Activated CD4-positive, alpha-beta memory T cell treated with anti-CD3 and anti-CD28 coated beads, Interleukin-2, amount 10 ng/mL, durations not matched to agents 7 days and 5 days (primary cell): ENCODE measurements around the gene LGALS3BP. TPM values are rescaled to one million over a fixed set of nuclear protein-coding genes. Genes with fewer than 3 reads are reported as not detected.

Experiments
- CTCF ChIA-PET: fragments of 350-600 bp; sonication (Branson Sonifier 250); formaldehyde crosslinking; loops from one replicate; lab custom pipeline; 2021; ENCODE audit warnings: antibody characterized with exemption, inconsistent platforms; lab: Charles Lee
- POLR2A ChIA-PET: fragments of 350-600 bp; sonication (Branson Sonifier 250); formaldehyde crosslinking; loops from one replicate; lab custom pipeline; 2021; ENCODE audit warnings: antibody characterized with exemption; lab: Charles Lee
- DNase-seq: peaks from one replicate; pipeline ENCODE4 v3.0.0-alpha.2; 2020
- H3K27ac Mint-ChIP-seq: one replicate; pipeline ENCODE4 v1.8.0; 2021; ENCODE audit warnings: mild to moderate bottlenecking, mixed read lengths
- H3K27me3 Mint-ChIP-seq: one replicate; pipeline ENCODE4 v1.8.0; 2021; ENCODE audit warnings: mixed read lengths
- H3K36me3 Mint-ChIP-seq: one replicate; pipeline ENCODE4 v1.8.0; 2021; ENCODE audit warnings: low read depth, mixed read lengths
- H3K4me1 Mint-ChIP-seq: one replicate; pipeline ENCODE4 v1.8.0; 2021; ENCODE audit warnings: mixed read lengths
- H3K4me3 Mint-ChIP-seq: one replicate; pipeline ENCODE4 v1.8.0; 2021; ENCODE audit warnings: mild to moderate bottlenecking, mixed read lengths
- H3K9me3 Mint-ChIP-seq: one replicate; pipeline ENCODE4 v1.8.0; 2021; ENCODE audit warnings: mixed read lengths
- total RNA-seq, 2 experiments: library from RNA; stranded (reverse); gene quantifications; one replicate each; pipeline ENCODE4 v1.2.3, GENCODE V29; 2021

Gene LGALS3BP
- total RNA-seq, 2 experiments from 2014 or later: 209 to 219 TPM

GRCh38 chr17:78976907-78977680, 2.6 kb downstream of the LGALS3BP start:
- H3K4me3 Mint-ChIP-seq: peak overlapping the region; percentile 49
- H3K27me3 Mint-ChIP-seq: no peaks in the 10 kb centered on the region
- ChIA-PET POLR2A (no interaction called here), CTCF (no interaction called here)
- peaks cover 25% of the 10 kb centered on the region for H3K4me1 Mint-ChIP-seq
- H3K27ac Mint-ChIP-seq: peak overlapping the region; percentile 26
- H3K36me3 Mint-ChIP-seq: peaks cover 20% of the 10 kb centered on the region
- no peak for DNase-seq
- H3K9me3 Mint-ChIP-seq: no peaks in the 10 kb centered on the region

- DNase-seq: no peak
- H3K27me3 Mint-ChIP-seq: no peaks in the 10 kb centered on the region
- H3K4me3 Mint-ChIP-seq: no peak overlapping the region
Measured at GRCh38 chr17:78974635-78975591, 4.8 kb downstream of the LGALS3BP start.

GRCh38 chr17:78973792-78974520, 5.8 kb downstream of the LGALS3BP start:
- ChIA-PET POLR2A (no interaction called here), CTCF (interaction anchor here (1.2 kb wide), 1 partner anchor 108 kb away, joined by 3 read pairs; no protein-coding TSS in a partner anchor)
- no peaks in the 10 kb centered on the region for H3K27me3 Mint-ChIP-seq

More at GRCh38 chr17:78974635-78975591, 4.8 kb downstream of the LGALS3BP start:
- Mint-ChIP-seq H3K4me1 (peaks cover 26% of the 10 kb centered on the region), H3K9me3 (no peaks in the 10 kb centered on the region), H3K36me3 (peaks cover 33% of the 10 kb centered on the region), H3K27ac (no peak overlapping the region)
- POLR2A ChIA-PET: no interaction called here
- CTCF ChIA-PET: no interaction called here

GRCh38 chr17:78973196-78973595, 6.5 kb downstream of the LGALS3BP start:
- H3K4me1 Mint-ChIP-seq: peaks cover 23% of the 10 kb centered on the region
- CTCF ChIA-PET: interaction anchor here (1.2 kb wide), 1 partner anchor 107 kb away, joined by 3 read pairs; no protein-coding TSS in a partner anchor
- no peaks in the 10 kb centered on the region for H3K27me3 Mint-ChIP-seq
- no peak overlapping the region for H3K4me3 Mint-ChIP-seq
- POLR2A ChIA-PET: no interaction called here
- no peaks in the 10 kb centered on the region for H3K9me3 Mint-ChIP-seq
- DNase-seq: no peak
- H3K27ac Mint-ChIP-seq: no peak overlapping the region
- H3K36me3 Mint-ChIP-seq: peaks cover 33% of the 10 kb centered on the region

More at GRCh38 chr17:78973792-78974520, 5.8 kb downstream of the LGALS3BP start:
- DNase-seq: no peak
- no peak overlapping the region for H3K27ac Mint-ChIP-seq
- no peaks in the 10 kb centered on the region for H3K9me3 Mint-ChIP-seq
- peaks cover 23% of the 10 kb centered on the region for H3K4me1 Mint-ChIP-seq
- H3K36me3 Mint-ChIP-seq: peaks cover 33% of the 10 kb centered on the region
- no peak overlapping the region for H3K4me3 Mint-ChIP-seq

- DNase-seq: no peak
- H3K27me3 Mint-ChIP-seq: no peaks in the 10 kb centered on the region
- no peak overlapping the region for H3K4me3 Mint-ChIP-seq
- CTCF ChIA-PET: interaction anchor here (1.4 to 2.8 kb wide), 2 partner anchors 11 to 107 kb away, joined by 4 to 42 read pairs; no protein-coding TSS in a partner anchor
- no peaks in the 10 kb centered on the region for H3K9me3 Mint-ChIP-seq
- H3K4me1 Mint-ChIP-seq: peaks cover 18% of the 10 kb centered on the region
- peaks cover 31% of the 10 kb centered on the region for H3K36me3 Mint-ChIP-seq
- POLR2A ChIA-PET: interaction anchor here (1.6 kb wide), 1 partner anchor 107 kb away, joined by 6 read pairs; no protein-coding TSS in a partner anchor
- no peak overlapping the region for H3K27ac Mint-ChIP-seq
Measured at GRCh38 chr17:78972507-78973105, 7.1 kb downstream of the LGALS3BP start.

GRCh38 chr17:78971756-78972506, 7.8 kb downstream of the LGALS3BP start:
- DNase-seq: no peak
- H3K4me3 Mint-ChIP-seq: no peak overlapping the region
- ChIA-PET POLR2A (interaction anchor here (0.6 to 1.6 kb wide), 3 partner anchors 98 to 131 kb away, joined by 3 to 6 read pairs (median 3); no protein-coding TSS in a partner anchor), CTCF (interaction anchor here (0.8 to 2.8 kb wide), 11 partner anchors 8 to 119 kb away, joined by 3 to 42 read pairs (median 4); partner anchors contain the start of gene LGALS3BP)
- H3K36me3 Mint-ChIP-seq: peaks cover 24% of the 10 kb centered on the region
- no peaks in the 10 kb centered on the region for H3K27me3 Mint-ChIP-seq
- H3K27ac Mint-ChIP-seq: peak overlapping the region; percentile 22
- peaks cover 12% of the 10 kb centered on the region for H3K4me1 Mint-ChIP-seq
- no peaks in the 10 kb centered on the region for H3K9me3 Mint-ChIP-seq

GRCh38 chr17:78970834-78971755, 8.6 kb downstream of the LGALS3BP start:
- POLR2A ChIA-PET: interaction anchor here (0.8 to 1.6 kb wide), 3 partner anchors 31 to 105 kb away, joined by 3 to 6 read pairs (median 3); no protein-coding TSS in a partner anchor
- no peak overlapping the region for H3K4me3 Mint-ChIP-seq
- H3K27ac Mint-ChIP-seq: peak overlapping the region; percentile 48

GRCh38 chr17:78969865-78970264, 9.9 kb downstream of the LGALS3BP start:
- POLR2A ChIA-PET: no interaction called here
- peaks cover 17% of the 10 kb centered on the region for H3K36me3 Mint-ChIP-seq
- no peak overlapping the region for H3K27ac Mint-ChIP-seq
- H3K27me3 Mint-ChIP-seq: no peaks in the 10 kb centered on the region
- DNase-seq: no peak
- H3K9me3 Mint-ChIP-seq: no peaks in the 10 kb centered on the region
- no peak overlapping the region for H3K4me3 Mint-ChIP-seq
- CTCF ChIA-PET: no interaction called here
- peaks cover 7% of the 10 kb centered on the region for H3K4me1 Mint-ChIP-seq

More at GRCh38 chr17:78970834-78971755, 8.6 kb downstream of the LGALS3BP start:
- peak; percentile 80 for DNase-seq
- Mint-ChIP-seq H3K27me3 (no peaks in the 10 kb centered on the region), H3K4me1 (peaks cover 10% of the 10 kb centered on the region), H3K9me3 (no peaks in the 10 kb centered on the region), H3K36me3 (peaks cover 19% of the 10 kb centered on the region)
- CTCF ChIA-PET: interaction anchor here (0.8 to 2.8 kb wide), 12 partner anchors 9 to 118 kb away, joined by 3 to 42 read pairs (median 4); partner anchors contain the start of gene LGALS3BP

- no peak overlapping the region for H3K27ac Mint-ChIP-seq
- H3K4me1 Mint-ChIP-seq: peaks cover 7% of the 10 kb centered on the region
- DNase-seq: no peak
- peaks cover 17% of the 10 kb centered on the region for H3K36me3 Mint-ChIP-seq
- CTCF ChIA-PET: interaction anchor here (1.7 kb wide), 1 partner anchor 102 kb away, joined by 6 read pairs; no protein-coding TSS in a partner anchor
- H3K4me3 Mint-ChIP-seq: no peak overlapping the region
- H3K27me3 Mint-ChIP-seq: no peaks in the 10 kb centered on the region
- no peaks in the 10 kb centered on the region for H3K9me3 Mint-ChIP-seq
- POLR2A ChIA-PET: no interaction called here
Measured at GRCh38 chr17:78967782-78968362, 11.9 kb downstream of the LGALS3BP start.

GRCh38 chr17:78966910-78967600, 12.7 kb downstream of the LGALS3BP start:
- H3K36me3 Mint-ChIP-seq: peaks cover 13% of the 10 kb centered on the region
- DNase-seq: no peak
- POLR2A ChIA-PET: no interaction called here
- no peak overlapping the region for H3K4me3 Mint-ChIP-seq
- no peak overlapping the region for H3K27ac Mint-ChIP-seq
- H3K4me1 Mint-ChIP-seq: peaks cover 7% of the 10 kb centered on the region
- no peaks in the 10 kb centered on the region for H3K9me3 Mint-ChIP-seq
- no peaks in the 10 kb centered on the region for H3K27me3 Mint-ChIP-seq
- CTCF ChIA-PET: interaction anchor here (0.6 kb wide), 1 partner anchor 106 kb away, joined by 3 read pairs; no protein-coding TSS in a partner anchor
